Eye (tissue), 1 donor: ENCODE results near the gene NTRK2.

Experiments
- DNase-seq: peaks from one replicate; pipeline ENCODE4 v3.0.0-alpha.2; 2015

Gene NTRK2

GRCh38 chr9:84949258-84949657, 279.7 kb downstream of the NTRK2 start:
- no peak for DNase-seq

- no peak for DNase-seq
Observed at GRCh38 chr9:84949971-84950370, 280.4 kb downstream of the NTRK2 start.

- no peak for DNase-seq
Observed at GRCh38 chr9:84950879-84951811, 281.6 kb downstream of the NTRK2 start.

- no peak for DNase-seq
Observed at GRCh38 chr9:84953252-84953773, 283.8 kb downstream of the NTRK2 start.

- peak; percentile 94 for DNase-seq
Observed at GRCh38 chr9:84953797-84954705, 284.5 kb downstream of the NTRK2 start.

- DNase-seq = no peak
Observed at GRCh38 chr9:84955155-84955554, 285.6 kb downstream of the NTRK2 start.

- no peak for DNase-seq
Observed at GRCh38 chr9:84955971-84956370, 286.4 kb downstream of the NTRK2 start.

- DNase-seq = no peak
Observed at GRCh38 chr9:84959339-84959738, 289.8 kb downstream of the NTRK2 start.

GRCh38 chr9:84966876-84967830, 297.6 kb downstream of the NTRK2 start:
- no peak for DNase-seq

GRCh38 chr9:84969084-84969483, 299.6 kb downstream of the NTRK2 start:
- DNase-seq = no peak

- no peak for DNase-seq
Observed at GRCh38 chr9:84969736-84970135, 300.2 kb downstream of the NTRK2 start.

GRCh38 chr9:84970432-84970831, 300.9 kb downstream of the NTRK2 start:
- DNase-seq = no peak

- DNase-seq = no peak
Observed at GRCh38 chr9:84971571-84971970, 302.0 kb downstream of the NTRK2 start.

GRCh38 chr9:84974258-84974657, 304.7 kb downstream of the NTRK2 start:
- no peak for DNase-seq

GRCh38 chr9:84974855-84975254, 305.3 kb downstream of the NTRK2 start:
- no peak for DNase-seq

- DNase-seq = no peak
Observed at GRCh38 chr9:84975926-84976325, 306.4 kb downstream of the NTRK2 start.

GRCh38 chr9:84978661-84979060, 309.1 kb downstream of the NTRK2 start:
- no peak for DNase-seq

GRCh38 chr9:84983749-84984148, 314.2 kb downstream of the NTRK2 start:
- DNase-seq = no peak

- no peak for DNase-seq
Observed at GRCh38 chr9:84988621-84989020, 319.1 kb downstream of the NTRK2 start.

- DNase-seq = no peak
Observed at GRCh38 chr9:84990416-84990815, 320.9 kb downstream of the NTRK2 start.

- DNase-seq = no peak
Observed at GRCh38 chr9:84990850-84991513, 321.5 kb downstream of the NTRK2 start.

- no peak for DNase-seq
Observed at GRCh38 chr9:84991514-84991870, 322.0 kb downstream of the NTRK2 start.
